ENCODE data around the gene CXCR6. TPM values are rescaled to one million over a fixed set of nuclear protein-coding genes. Genes with fewer than 3 reads are reported as not detected.

The CXCR6 gene
- total RNA-seq, result 15.2 TPM in 2 replicates

DNA sequence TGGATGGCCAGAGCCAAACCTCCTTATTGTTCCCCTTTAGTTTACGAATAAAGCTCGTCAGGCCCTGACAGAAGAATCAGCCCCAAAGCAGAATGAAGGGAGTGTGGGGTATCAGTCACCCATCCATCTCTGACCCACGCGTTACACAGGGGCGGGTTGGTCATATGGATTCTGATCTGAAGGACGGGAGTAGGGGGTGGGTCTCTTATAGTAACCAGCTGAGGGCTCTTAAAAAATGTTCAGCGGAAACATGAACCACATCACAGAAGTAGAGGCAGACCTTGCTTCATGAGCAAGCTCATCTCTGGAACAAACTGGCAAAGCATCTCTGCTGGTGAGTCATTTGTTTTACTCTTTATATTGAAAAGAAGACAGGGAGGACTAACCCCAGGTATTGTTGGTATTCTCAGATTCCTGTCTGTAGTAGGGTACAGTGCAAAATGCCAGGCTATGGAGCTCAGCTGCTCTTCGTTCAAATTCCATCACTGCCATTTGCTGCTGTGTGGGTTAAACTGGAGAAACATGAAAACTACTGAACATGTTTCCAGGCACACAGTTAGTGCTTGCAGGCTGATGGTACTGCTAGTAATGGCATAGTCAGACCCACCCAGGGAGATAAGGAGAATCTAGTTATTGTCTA lies at the start of gene CXCR6:
TSS of gene CXCR6 (plus strand) at position 258 of the 640 bp plus-strand sequence. CDS start 3,018 bp downstream, outside the sequence.
- Mint-ChIP-seq H3K4me3 (peak within 1 kb of the TSS; percentile 76), H3K36me3 (ENCODE audit: low read depth) (peaks cover 80% of the 10 kb centered on the region), H3K27me3 (no peaks in the 10 kb centered on the region), H3K27ac (peak within 1 kb of the TSS; percentile 82), H3K9me3 (peaks cover 10% of the 10 kb centered on the region), H3K4me1 (peaks cover 82% of the 10 kb centered on the region)
- intact Hi-C loops (cut with micrococcal nuclease), result loop anchor here (1.0 to 5.0 kb wide), 8 partner anchors 19 to 499 kb away; partner anchors contain the start of genes CCR1 and FYCO1
- peak; percentile 87 for DNase-seq

DNA sequence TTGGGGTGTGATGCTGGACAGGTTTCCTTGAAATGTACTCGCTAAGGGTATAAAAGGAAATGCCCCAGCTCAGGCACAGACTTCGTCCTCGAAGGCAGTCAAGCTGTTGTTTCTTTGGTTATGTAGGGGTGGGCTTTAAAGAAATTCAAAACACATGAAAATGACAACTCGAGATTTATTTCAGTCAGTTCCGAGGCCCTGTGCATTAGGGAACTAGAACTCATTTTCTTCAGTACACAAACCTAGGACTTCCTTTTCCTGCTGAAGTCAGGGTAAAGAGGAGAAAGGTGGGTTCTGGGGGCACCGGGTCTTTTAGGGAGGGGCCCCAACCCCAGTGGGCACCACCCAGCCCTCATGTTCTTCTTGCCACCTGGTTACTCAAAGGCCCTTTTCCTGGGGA lies 49.2 kb upstream of the CXCR6 start:
- Mint-ChIP-seq H3K27me3 (peaks cover 67% of the 10 kb centered on the region), H3K36me3 (ENCODE audit: low read depth) (no peaks in the 10 kb centered on the region), H3K4me3 (no peak overlapping the region), H3K27ac (no peak overlapping the region), H3K9me3 (no peaks in the 10 kb centered on the region), H3K4me1 (peaks cover 6% of the 10 kb centered on the region)
- intact Hi-C loops (cut with micrococcal nuclease), result no loop called here
- no peak for DNase-seq

DNA sequence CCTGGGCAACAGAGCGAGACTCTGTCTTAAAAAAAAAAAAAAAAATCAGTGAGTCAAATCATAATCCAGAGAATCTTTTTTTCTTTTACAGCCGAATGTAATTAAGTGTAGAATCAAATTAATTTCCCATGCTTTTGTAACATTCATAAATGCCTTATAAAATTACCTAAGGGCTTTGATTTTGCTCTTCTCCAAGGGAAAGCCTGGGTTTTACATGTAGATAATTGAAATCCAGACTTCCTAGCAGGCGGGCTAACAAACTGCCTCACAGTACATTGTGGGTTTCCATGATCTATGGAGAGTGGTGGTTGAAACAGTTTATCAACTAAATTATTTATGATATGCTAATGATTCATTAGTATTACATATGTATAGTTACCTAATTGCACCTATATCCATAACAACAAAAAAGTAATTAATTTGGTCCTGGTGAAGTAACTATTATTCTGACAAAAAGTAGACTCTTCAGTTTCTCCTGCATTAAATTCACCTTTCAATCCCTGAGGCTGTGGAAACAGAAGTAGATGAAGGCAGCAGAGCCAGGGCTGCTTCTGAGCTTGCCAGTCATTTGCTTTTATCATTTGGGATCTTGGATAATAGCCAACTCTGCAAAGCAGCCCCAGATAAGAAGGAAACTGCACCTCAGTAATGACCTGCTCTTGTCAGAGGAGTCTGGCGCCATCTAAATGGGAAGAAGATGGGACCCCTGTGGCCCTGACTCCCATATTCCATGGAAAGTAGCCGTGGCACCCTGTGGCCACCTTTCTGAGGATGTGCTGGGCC lies 47.4 kb upstream of the CXCR6 start:
- Mint-ChIP-seq H3K36me3 (ENCODE audit: low read depth) (no peaks in the 10 kb centered on the region), H3K27ac (no peak overlapping the region), H3K4me3 (no peak overlapping the region), H3K9me3 (no peaks in the 10 kb centered on the region), H3K27me3 (peaks cover 66% of the 10 kb centered on the region), H3K4me1 (peaks cover 5% of the 10 kb centered on the region)
- intact Hi-C loops (cut with micrococcal nuclease), result no loop called here
- DNase-seq, result no peak

DNA sequence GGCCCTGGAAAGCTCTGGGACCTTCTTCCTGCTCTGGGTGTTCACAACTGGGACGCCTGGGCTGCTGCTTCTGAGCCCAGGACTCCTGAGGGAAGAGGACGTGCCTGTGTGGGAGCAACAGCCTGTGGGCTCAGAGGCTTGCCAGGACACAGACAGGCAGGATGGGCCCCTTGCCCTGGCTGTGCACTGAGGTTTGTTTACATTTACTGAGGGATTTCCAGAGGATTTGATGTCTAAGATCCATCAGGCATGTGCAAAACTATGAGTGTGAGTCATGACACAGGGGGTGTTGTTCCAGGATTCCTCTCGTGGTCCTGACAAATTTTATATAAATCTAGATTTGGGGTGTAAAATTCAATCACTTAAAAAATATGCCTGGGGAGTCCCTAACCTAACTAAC lies 46.3 kb upstream of the CXCR6 start:
- Mint-ChIP-seq H3K4me1 (peaks cover 5% of the 10 kb centered on the region), H3K9me3 (no peaks in the 10 kb centered on the region), H3K27ac (no peak overlapping the region), H3K36me3 (ENCODE audit: low read depth) (no peaks in the 10 kb centered on the region), H3K27me3 (peaks cover 63% of the 10 kb centered on the region), H3K4me3 (no peak overlapping the region)
- no peak for DNase-seq
- intact Hi-C loops (cut with micrococcal nuclease), result no loop called here

DNA sequence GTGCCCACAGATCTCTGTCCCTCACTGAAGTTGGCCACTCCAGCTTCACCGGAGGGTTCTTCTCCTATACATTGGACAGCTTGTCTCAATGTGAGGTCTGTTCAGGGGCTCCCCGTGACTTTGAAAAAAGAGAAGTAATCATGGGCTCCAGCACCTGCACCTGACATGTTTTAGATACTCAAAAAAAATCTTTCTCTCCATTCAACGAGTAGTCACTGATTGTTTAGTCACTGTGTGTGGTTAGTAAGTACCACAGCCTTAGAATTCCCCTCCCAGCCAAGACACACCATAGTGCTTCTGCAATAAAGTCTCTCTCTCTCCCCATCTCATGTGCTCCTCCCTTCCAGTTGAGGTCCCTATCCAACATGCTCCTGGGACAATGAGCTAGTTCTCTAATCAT lies 38.3 kb upstream of the CXCR6 start:
- Mint-ChIP-seq H3K4me3 (no peak overlapping the region), H3K9me3 (peaks cover 12% of the 10 kb centered on the region), H3K27ac (no peak overlapping the region), H3K4me1 (peaks cover 24% of the 10 kb centered on the region), H3K36me3 (ENCODE audit: low read depth) (peaks cover 18% of the 10 kb centered on the region), H3K27me3 (peaks cover 34% of the 10 kb centered on the region)
- no peak for DNase-seq
- intact Hi-C loops (cut with micrococcal nuclease), result no loop called here

DNA sequence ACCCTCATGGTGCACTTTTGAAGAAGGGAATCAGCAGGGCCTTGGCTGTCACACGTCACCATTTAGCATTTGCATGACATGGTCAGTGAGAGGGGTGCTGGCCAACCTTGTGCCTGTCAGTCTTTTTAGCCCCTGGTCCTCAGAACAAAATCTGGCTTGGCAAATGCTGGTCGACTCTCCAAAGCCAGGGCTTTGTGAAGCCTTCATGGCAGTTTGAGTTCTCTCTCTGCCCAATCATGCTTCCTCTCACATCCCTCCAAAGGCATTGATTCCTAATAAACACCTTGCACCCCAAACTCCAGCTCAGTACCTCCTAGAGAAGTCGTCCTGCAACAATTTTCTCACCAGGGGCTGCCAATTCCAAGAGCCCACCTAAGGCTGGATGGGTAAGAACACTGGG lies 37.5 kb upstream of the CXCR6 start:
- Mint-ChIP-seq H3K4me1 (peaks cover 24% of the 10 kb centered on the region), H3K4me3 (no peak overlapping the region), H3K27ac (no peak overlapping the region), H3K9me3 (peaks cover 17% of the 10 kb centered on the region), H3K36me3 (ENCODE audit: low read depth) (peaks cover 22% of the 10 kb centered on the region), H3K27me3 (peaks cover 36% of the 10 kb centered on the region)
- intact Hi-C loops (cut with micrococcal nuclease), result no loop called here
- DNase-seq, result no peak

DNA sequence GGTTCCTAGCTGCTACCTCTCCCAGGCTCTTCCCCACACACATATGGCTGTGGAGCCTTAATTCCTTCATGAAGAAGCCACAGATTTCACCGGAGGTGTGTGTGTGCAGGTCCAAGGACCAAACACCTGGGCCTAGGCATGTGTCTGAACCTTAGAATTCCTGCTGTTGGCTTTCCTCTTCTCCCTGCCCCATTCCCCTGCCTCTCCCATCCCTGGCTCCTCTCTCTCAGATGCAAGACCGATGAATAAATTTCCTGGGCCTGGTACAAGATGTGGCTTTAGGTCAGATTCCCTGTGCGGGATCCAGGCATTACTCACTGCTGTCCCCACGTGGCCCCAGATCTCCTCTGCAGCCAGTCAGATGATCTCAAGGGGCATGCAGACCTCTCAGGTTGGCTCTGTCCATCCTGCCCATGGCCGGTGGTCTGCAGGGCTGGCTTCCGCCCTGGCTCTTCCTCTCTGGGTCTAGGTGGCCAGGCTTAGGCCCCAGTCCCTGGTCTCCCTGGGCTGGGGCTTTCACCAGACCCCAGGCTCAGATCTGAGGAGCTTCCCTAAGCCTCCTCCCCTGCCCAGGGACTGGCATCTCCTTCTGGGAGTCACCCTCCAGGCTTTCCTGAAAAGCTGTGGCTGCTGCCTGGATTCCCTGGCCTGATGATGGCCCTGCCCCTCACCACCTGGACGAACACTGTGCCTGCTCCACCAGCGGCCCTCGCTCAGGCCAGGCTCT lies 36.4 kb upstream of the CXCR6 start:
- DNase-seq, result no peak
- intact Hi-C loops (cut with micrococcal nuclease), result no loop called here
- Mint-ChIP-seq H3K9me3 (peaks cover 17% of the 10 kb centered on the region), H3K4me1 (peaks cover 24% of the 10 kb centered on the region), H3K4me3 (no peak overlapping the region), H3K27ac (no peak overlapping the region), H3K36me3 (ENCODE audit: low read depth) (peaks cover 22% of the 10 kb centered on the region), H3K27me3 (peaks cover 30% of the 10 kb centered on the region)

DNA sequence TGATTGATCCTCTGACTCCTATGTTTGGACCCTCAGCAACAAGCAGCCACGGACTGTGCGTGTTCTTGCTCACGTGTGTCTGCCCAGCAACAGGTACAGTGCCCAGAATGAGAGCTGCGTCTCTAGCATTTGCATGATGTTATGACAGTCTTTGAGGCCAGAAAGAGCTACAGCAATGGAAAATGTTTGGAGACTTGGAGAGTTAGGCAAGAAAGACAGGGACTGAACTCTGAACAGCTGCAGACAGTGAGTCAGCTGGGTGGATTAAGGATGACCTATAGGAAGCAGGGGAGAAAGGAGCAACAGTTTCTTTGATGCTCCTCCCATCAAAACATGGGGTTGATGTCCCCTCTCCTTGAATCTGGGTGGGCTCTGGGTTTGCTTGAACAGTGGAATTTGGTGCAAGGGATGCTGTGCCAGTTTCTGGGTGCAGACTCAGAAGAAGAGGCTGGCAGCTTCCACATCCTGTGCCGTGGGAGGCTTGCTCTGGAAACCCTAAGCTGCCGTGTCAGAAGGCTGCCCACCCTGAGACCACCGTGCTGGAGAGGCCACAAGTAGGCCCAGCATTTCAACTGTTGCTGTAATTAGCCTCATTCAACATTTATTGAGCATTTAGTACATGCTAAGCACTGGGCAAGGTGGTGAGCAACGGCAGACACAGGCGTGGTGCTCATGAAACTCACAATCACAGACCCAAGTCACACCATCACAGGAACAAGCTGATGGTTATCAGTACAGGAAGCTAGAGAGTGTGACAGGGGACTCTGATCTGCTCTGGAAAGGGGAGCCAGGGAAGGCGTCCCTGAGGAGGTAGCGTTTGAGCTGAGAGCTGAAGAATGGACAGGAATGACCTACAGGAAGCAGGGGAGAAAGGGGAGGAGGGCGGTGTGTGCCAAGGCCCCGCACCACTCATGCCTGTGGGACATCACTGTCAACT lies 35.2 kb upstream of the CXCR6 start:
- peaks cover 24% of the 10 kb centered on the region for H3K4me1 Mint-ChIP-seq
- H3K9me3 Mint-ChIP-seq, result peaks cover 17% of the 10 kb centered on the region
- H3K27me3 Mint-ChIP-seq, result peaks cover 31% of the 10 kb centered on the region
- H3K36me3 Mint-ChIP-seq (ENCODE audit: low read depth), result peaks cover 22% of the 10 kb centered on the region
- intact Hi-C loops (cut with micrococcal nuclease), result no loop called here
- DNase-seq, result peak; percentile 79
- H3K4me3 Mint-ChIP-seq, result peak overlapping the region; percentile 20
- no peak overlapping the region for H3K27ac Mint-ChIP-seq

DNA sequence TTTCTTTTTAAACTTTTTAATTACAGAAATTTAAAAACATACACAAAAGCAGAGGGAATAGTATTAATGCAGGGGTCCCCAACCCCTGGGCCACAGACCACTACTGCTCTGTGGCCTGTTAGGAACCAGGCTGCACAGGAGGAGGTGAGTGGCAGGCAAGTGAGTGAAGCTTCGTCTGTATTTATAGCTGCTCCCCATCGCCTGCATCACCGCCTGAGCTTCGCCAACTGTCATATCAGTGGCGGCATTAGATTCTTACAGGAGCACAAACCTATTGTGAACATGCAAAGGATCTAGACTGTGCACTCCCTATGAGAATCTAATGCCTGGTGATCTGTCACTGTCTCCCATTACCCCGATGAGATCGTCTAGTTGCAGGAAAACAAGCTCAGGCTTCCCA lies 34.5 kb upstream of the CXCR6 start:
- Mint-ChIP-seq H3K4me3 (no peak overlapping the region), H3K27me3 (peaks cover 34% of the 10 kb centered on the region), H3K27ac (no peak overlapping the region), H3K36me3 (ENCODE audit: low read depth) (peaks cover 22% of the 10 kb centered on the region), H3K4me1 (peaks cover 24% of the 10 kb centered on the region), H3K9me3 (peaks cover 17% of the 10 kb centered on the region)
- DNase-seq, result no peak
- intact Hi-C loops (cut with micrococcal nuclease), result no loop called here

DNA sequence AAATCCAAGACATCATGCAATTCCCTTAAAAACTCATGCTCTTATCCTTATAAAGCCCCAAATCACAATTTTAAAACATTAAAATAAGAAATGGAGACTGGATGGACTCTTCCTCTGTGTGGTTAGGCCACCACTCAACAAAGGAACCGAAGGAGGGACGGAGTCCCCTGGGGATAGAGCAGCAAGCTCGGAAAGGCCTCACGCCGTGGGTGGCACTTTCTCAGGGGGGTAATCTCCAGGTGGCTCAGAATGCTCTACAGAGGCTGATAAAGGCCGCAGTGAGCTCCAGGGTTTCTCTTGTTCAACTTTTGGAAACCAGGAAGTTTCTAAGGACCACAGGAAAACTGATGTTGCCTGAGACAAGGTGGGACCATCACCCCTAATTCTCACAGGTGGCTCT lies 33.7 kb upstream of the CXCR6 start:
- Mint-ChIP-seq H3K4me3 (no peak overlapping the region), H3K9me3 (peaks cover 17% of the 10 kb centered on the region), H3K27ac (no peak overlapping the region), H3K4me1 (peaks cover 25% of the 10 kb centered on the region), H3K36me3 (ENCODE audit: low read depth) (peaks cover 22% of the 10 kb centered on the region), H3K27me3 (peaks cover 37% of the 10 kb centered on the region)
- intact Hi-C loops (cut with micrococcal nuclease), result no loop called here
- DNase-seq, result no peak

DNA sequence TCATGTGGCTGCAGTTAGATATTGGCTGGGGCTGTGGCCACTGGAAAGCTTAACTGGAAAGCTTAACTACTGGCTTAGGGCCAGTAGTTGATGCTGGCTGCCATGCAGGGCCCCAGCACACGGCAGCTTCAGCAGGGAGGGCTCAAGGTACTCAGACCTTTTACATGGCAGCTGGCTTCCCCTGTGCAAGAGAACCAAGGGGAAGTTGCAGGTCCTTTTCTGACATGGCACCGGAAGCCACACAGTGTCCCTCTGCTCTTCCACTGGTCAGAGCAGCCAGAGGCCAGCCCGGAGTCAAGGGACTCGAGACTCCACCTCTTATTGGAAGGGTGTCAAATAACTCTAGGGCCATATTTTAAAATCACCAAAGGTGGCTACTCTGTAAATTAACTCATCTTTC lies 32.4 kb upstream of the CXCR6 start:
- Mint-ChIP-seq H3K27ac (no peak overlapping the region), H3K27me3 (peaks cover 39% of the 10 kb centered on the region), H3K9me3 (peaks cover 10% of the 10 kb centered on the region), H3K4me3 (no peak overlapping the region), H3K36me3 (ENCODE audit: low read depth) (peaks cover 16% of the 10 kb centered on the region), H3K4me1 (peaks cover 31% of the 10 kb centered on the region)
- intact Hi-C loops (cut with micrococcal nuclease), result no loop called here
- DNase-seq, result no peak

DNA sequence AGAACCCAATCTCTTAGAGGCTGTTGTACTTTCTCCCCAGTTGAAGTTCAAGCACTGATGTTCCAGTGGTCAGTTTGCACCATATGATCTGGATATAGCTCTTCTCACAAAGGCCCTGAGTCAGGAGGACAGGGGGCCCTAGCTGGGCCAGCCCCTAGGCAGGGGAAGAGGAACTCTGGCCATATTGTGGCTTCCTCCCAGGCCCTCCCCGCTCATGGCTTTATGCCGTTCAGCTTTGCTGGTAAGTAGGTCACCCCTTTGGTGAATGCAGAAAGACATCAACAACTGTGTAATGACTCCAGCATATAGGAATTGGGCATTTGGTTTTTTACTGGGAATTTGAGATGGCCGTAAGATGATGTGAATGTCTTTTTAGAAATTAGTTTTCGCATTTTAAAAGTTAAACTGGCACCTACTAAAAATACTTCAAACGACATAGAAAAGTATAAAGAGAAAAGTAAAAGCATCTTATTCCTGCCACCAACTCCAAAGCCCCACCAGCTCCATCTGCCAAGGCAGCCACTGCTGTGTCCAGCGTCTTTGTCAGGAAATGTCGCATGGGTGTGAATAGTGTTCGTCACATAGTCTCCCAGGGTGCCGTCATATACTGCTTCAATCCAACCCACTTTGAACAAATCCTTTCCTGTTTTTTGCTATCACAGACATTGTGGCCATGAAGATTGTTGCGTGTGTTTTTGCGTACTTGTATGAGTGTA lies 31.6 kb upstream of the CXCR6 start:
- peaks cover 38% of the 10 kb centered on the region for H3K27me3 Mint-ChIP-seq
- peaks cover 14% of the 10 kb centered on the region for H3K36me3 Mint-ChIP-seq (ENCODE audit: low read depth)
- no peak overlapping the region for H3K4me3 Mint-ChIP-seq
- peaks cover 38% of the 10 kb centered on the region for H3K4me1 Mint-ChIP-seq
- intact Hi-C loops (cut with micrococcal nuclease), result no loop called here
- H3K27ac Mint-ChIP-seq, result no peak overlapping the region
- no peak for DNase-seq
- H3K9me3 Mint-ChIP-seq, result peaks cover 9% of the 10 kb centered on the region

DNA sequence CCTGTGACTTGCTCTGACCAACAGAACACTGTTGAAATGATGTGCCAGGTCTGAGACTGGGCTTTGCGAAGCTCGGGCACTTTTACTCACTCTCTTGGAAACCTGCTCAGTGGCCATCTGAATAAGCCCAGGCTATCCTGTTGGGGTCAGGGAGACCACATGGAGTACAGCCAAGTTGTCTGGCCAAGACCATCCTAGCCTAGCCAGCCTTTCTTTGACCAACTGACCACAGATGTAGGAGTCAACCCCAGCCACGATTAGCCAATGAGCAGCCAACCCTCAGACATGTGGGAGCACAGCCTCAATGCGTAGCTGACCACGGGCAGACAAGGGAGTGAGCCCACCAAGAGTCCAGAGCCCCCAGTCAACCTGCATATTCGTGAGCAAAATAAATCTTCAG lies 30.8 kb upstream of the CXCR6 start:
- DNase-seq, result no peak
- intact Hi-C loops (cut with micrococcal nuclease), result no loop called here
- Mint-ChIP-seq H3K9me3 (peaks cover 7% of the 10 kb centered on the region), H3K4me1 (peaks cover 40% of the 10 kb centered on the region), H3K27ac (no peak overlapping the region), H3K27me3 (peaks cover 36% of the 10 kb centered on the region), H3K4me3 (no peak overlapping the region), H3K36me3 (ENCODE audit: low read depth) (peaks cover 15% of the 10 kb centered on the region)

All from activated CD4-positive, alpha-beta T cell treated with anti-CD3 and anti-CD28 coated beads, Interleukin-2, amount 10 ng/mL, durations not matched to agents 24 days and 14 days (primary cell).